CD4-positive, CD25-positive, alpha-beta regulatory T cell (primary cell): ENCODE data around the gene CLTA. TPM values are rescaled to one million over a fixed set of nuclear protein-coding genes. Genes with fewer than 3 reads are reported as not detected.

Experiments
- ATAC-seq, 2 donors: fragments of 150-1000 bp; cut with Tn5 transposase; one replicate each; pipeline ENCODE4 v1.10.0; 2021; ENCODE audit warnings: low read depth in 2 of 2, moderate number of reproducible peaks in 2 of 2, moderate library complexity in 1 of 2
- DNase-seq, 3 donors: peaks; one replicate each; pipeline versions ENCODE4 v3.0.0 to v3.0.0-alpha.2; 2012 to 2022; ENCODE audit warnings: mixed read lengths in 1 of 3
- H3K27ac ChIP-seq: one replicate; pipeline ENCODE4 v1.7.0; 2013; ENCODE audit warnings: mild to moderate bottlenecking, low read length; ENCODE audit not compliant: insufficient read depth, poor library complexity, severe bottlenecking
- H3K27me3 ChIP-seq: one replicate; pipeline ENCODE4 v1.7.0; 2013; ENCODE audit warnings: low read length; ENCODE audit not compliant: control insufficient read depth, insufficient read depth
- H3K36me3 ChIP-seq: one replicate; pipeline ENCODE4 v1.7.0; 2013; ENCODE audit warnings: mild to moderate bottlenecking, low read length, moderate library complexity; ENCODE audit not compliant: control insufficient read depth, insufficient read depth
- H3K4me1 ChIP-seq: 2 replicates; pipeline ENCODE4 v1.7.0; 2013; ENCODE audit warnings: mild to moderate bottlenecking, low read length; ENCODE audit not compliant: insufficient read depth, control insufficient read depth, poor library complexity, severe bottlenecking
- H3K4me3 ChIP-seq: one replicate; pipeline ENCODE4 v1.7.0; 2013; ENCODE audit warnings: low read depth, mild to moderate bottlenecking, low read length, moderate library complexity
- H3K9me3 ChIP-seq, 2 experiments: 1 replicate in 1 of 2; 2 replicates in 1 of 2; pipeline ENCODE4 v1.7.0; 2013; ENCODE audit warnings: low read length in 2 of 2, mild to moderate bottlenecking in 1 of 2, moderate library complexity in 1 of 2; ENCODE audit not compliant: control insufficient read depth in 2 of 2
- H3K27ac Mint-ChIP-seq, 3 donors: one replicate each; pipeline ENCODE4 v1.8.0; 2020 to 2022; ENCODE audit warnings: mild to moderate bottlenecking in 3 of 3, mixed read lengths in 3 of 3, moderate library complexity in 2 of 3
- H3K27me3 Mint-ChIP-seq: one replicate; pipeline ENCODE4 v1.8.0; 2022; ENCODE audit warnings: mild to moderate bottlenecking, mixed read lengths
- H3K36me3 Mint-ChIP-seq: one replicate; pipeline ENCODE4 v1.8.0; 2020; ENCODE audit warnings: mixed read lengths
- H3K4me1 Mint-ChIP-seq, 4 donors: one replicate each; pipeline ENCODE4 v1.8.0; 2020 to 2022; ENCODE audit warnings: mixed read lengths in 4 of 4, mild to moderate bottlenecking in 1 of 4
- H3K4me3 Mint-ChIP-seq, 4 donors: one replicate each; pipeline ENCODE4 v1.8.0; 2020 to 2022; ENCODE audit warnings: mild to moderate bottlenecking in 4 of 4, mixed read lengths in 4 of 4, moderate library complexity in 3 of 4
- H3K9me3 Mint-ChIP-seq, 7 donors: one replicate each; pipeline ENCODE4 v1.8.0; 2020 to 2022; ENCODE audit warnings: mixed read lengths in 7 of 7, mild to moderate bottlenecking in 3 of 7, moderate library complexity in 2 of 7
- polyA plus RNA-seq, 4 donors: library from polyadenylated mRNA; unstranded; fragments of 300-500 nt; fragmentation: Illumina TruSeq; gene quantifications; one replicate each; pipeline ENCODE4 v1.2.3, GENCODE V29; 2021
- total RNA-seq: library from RNA; stranded (reverse); gene quantifications from one replicate; pipeline ENCODE4 v1.2.3, GENCODE V29; 2022

Gene CLTA
- total RNA-seq (46.7 TPM), polyA plus RNA-seq (100 to 1,000 TPM; 152 to 175 (median 168) TPM)

- Mint-ChIP-seq H3K9me3 (no peaks in the 10 kb centered on the region), H3K27ac (peak within 1 kb of the TSS; percentile 88 to 95 (median 95)), H3K4me1 (peaks cover 21 to 59% (median 48%) of the 10 kb centered on the region in 4 donors), H3K4me3 (peak within 1 kb of the TSS; percentile 95 to 98 (median 96)), H3K36me3 (peaks cover 10% of the 10 kb centered on the region), H3K27me3 (peaks cover 15% of the 10 kb centered on the region)
- ATAC-seq (peak; percentile 99), DNase-seq (peak; percentile 95 to 99 (median 97))
- Histone ChIP-seq H3K36me3 (peaks cover 4% of the 10 kb centered on the region), H3K27me3 (no peaks in the 10 kb centered on the region), H3K4me1 (peaks cover 47% of the 10 kb centered on the region), H3K9me3 (no peaks in the 10 kb centered on the region), H3K27ac (peak within 1 kb of the TSS; percentile 91), H3K4me3 (peak within 1 kb of the TSS; percentile 93)
Observed at GRCh38 chr9:36190388-36191289, at the start of gene CLTA. TSS of gene CLTA (plus strand) at chr9:36190921. CDS start at chr9:36191057, 136 bp downstream.

- no peaks in the 10 kb centered on the region for H3K27me3 ChIP-seq
- peaks cover 6% of the 10 kb centered on the region for H3K36me3 ChIP-seq
- peaks cover 27% of the 10 kb centered on the region for H3K36me3 Mint-ChIP-seq
- peaks cover 85% of the 10 kb centered on the region for H3K4me1 ChIP-seq
- peaks cover 4 to 6% of the 10 kb centered on the region in 2 experiments for H3K9me3 ChIP-seq
- peaks cover 0 to 11% (median 4%) of the 10 kb centered on the region in 7 donors for H3K9me3 Mint-ChIP-seq
- H3K4me3 ChIP-seq: peak overlapping the region; percentile 65
- peak overlapping the region; percentile 87 for H3K27ac ChIP-seq
- peak overlapping the region; percentile 93 to 99 (median 99) for H3K27ac Mint-ChIP-seq
- ATAC-seq: no peak
- H3K27me3 Mint-ChIP-seq: no peaks in the 10 kb centered on the region
- no peak for DNase-seq
- H3K4me1 Mint-ChIP-seq: peaks cover 15 to 94% (median 81%) of the 10 kb centered on the region in 4 donors
- peak overlapping the region; percentile 64 to 98 (median 98) for H3K4me3 Mint-ChIP-seq
Observed at GRCh38 chr9:36141288-36141687, 49.4 kb upstream of the CLTA start.

GRCh38 chr9:36141761-36142160 lies 49.0 kb upstream of the CLTA start:
- Mint-ChIP-seq H3K36me3 (peaks cover 29% of the 10 kb centered on the region), H3K9me3 (peaks cover 0 to 13% (median 5%) of the 10 kb centered on the region in 7 donors), H3K4me3 (peak overlapping the region; percentile 95 to 98 (median 98)), H3K27me3 (no peaks in the 10 kb centered on the region), H3K27ac (peak overlapping the region; percentile 93 to 99 (median 99)), H3K4me1 (peaks cover 16 to 96% (median 84%) of the 10 kb centered on the region in 4 donors)
- Histone ChIP-seq H3K4me3 (peak overlapping the region; percentile 94), H3K36me3 (peaks cover 6% of the 10 kb centered on the region), H3K9me3 (peaks cover 5 to 6% of the 10 kb centered on the region in 2 experiments), H3K27me3 (no peaks in the 10 kb centered on the region), H3K4me1 (peaks cover 90% of the 10 kb centered on the region), H3K27ac (peak overlapping the region; percentile 87)
- ATAC-seq (no peak), DNase-seq (no peak)

- Histone ChIP-seq H3K9me3 (peaks cover 5 to 6% of the 10 kb centered on the region in 2 experiments), H3K36me3 (peaks cover 6% of the 10 kb centered on the region), H3K27ac (peak overlapping the region; percentile 87), H3K4me3 (peak overlapping the region; percentile 94), H3K4me1 (peaks cover 92% of the 10 kb centered on the region), H3K27me3 (no peaks in the 10 kb centered on the region)
- H3K4me1 Mint-ChIP-seq: peaks cover 16 to 98% (median 89%) of the 10 kb centered on the region in 4 donors
- peaks cover 0 to 13% (median 5%) of the 10 kb centered on the region in 7 donors for H3K9me3 Mint-ChIP-seq
- no peaks in the 10 kb centered on the region for H3K27me3 Mint-ChIP-seq
- ATAC-seq (peak in 1 of 2 donors; percentile 1), DNase-seq (no peak)
- H3K27ac Mint-ChIP-seq: peak overlapping the region; percentile 99 to 100 (median 99)
- peak overlapping the region; percentile 95 to 98 (median 98) for H3K4me3 Mint-ChIP-seq
- H3K36me3 Mint-ChIP-seq: peaks cover 37% of the 10 kb centered on the region
Observed at GRCh38 chr9:36142510-36143244, 48.0 kb upstream of the CLTA start.

- Mint-ChIP-seq H3K36me3 (peaks cover 39% of the 10 kb centered on the region), H3K27ac (peak overlapping the region; percentile 99 to 100 (median 99)), H3K4me3 (peak overlapping the region; percentile 95 to 98 (median 98)), H3K4me1 (peaks cover 16 to 98% (median 89%) of the 10 kb centered on the region in 4 donors), H3K27me3 (no peaks in the 10 kb centered on the region), H3K9me3 (peaks cover 0 to 13% (median 5%) of the 10 kb centered on the region in 7 donors)
- Histone ChIP-seq H3K27me3 (no peaks in the 10 kb centered on the region), H3K27ac (peak overlapping the region; percentile 87), H3K9me3 (peaks cover 5 to 6% of the 10 kb centered on the region in 2 experiments), H3K36me3 (peaks cover 6% of the 10 kb centered on the region), H3K4me3 (peak overlapping the region; percentile 94), H3K4me1 (peaks cover 92% of the 10 kb centered on the region)
- ATAC-seq (no peak), DNase-seq (no peak)
Observed at GRCh38 chr9:36143245-36143641, 47.5 kb upstream of the CLTA start.

GRCh38 chr9:36144309-36145232 lies 46.1 kb upstream of the CLTA start:
- peak overlapping the region; percentile 95 to 98 (median 98) for H3K4me3 Mint-ChIP-seq
- no peaks in the 10 kb centered on the region for H3K27me3 Mint-ChIP-seq
- peaks cover 16 to 96% (median 80%) of the 10 kb centered on the region in 4 donors for H3K4me1 Mint-ChIP-seq
- peaks cover 5 to 6% of the 10 kb centered on the region in 2 experiments for H3K9me3 ChIP-seq
- peak in 2 of 3 donors; percentile 45 to 87 for DNase-seq
- no peaks in the 10 kb centered on the region for H3K27me3 ChIP-seq
- H3K27ac ChIP-seq: peak overlapping the region; percentile 87
- peaks cover 9% of the 10 kb centered on the region for H3K36me3 ChIP-seq
- ATAC-seq: peak; percentile 62 to 75
- peaks cover 0 to 13% (median 5%) of the 10 kb centered on the region in 7 donors for H3K9me3 Mint-ChIP-seq
- H3K4me1 ChIP-seq: peaks cover 92% of the 10 kb centered on the region
- H3K4me3 ChIP-seq: peak overlapping the region; percentile 94
- H3K36me3 Mint-ChIP-seq: peaks cover 39% of the 10 kb centered on the region
- peak overlapping the region; percentile 99 to 100 (median 99) for H3K27ac Mint-ChIP-seq
